Heart right ventricle (tissue), 16 donors: ENCODE measurements around the gene PSMB10. TPM values are rescaled to one million over a fixed set of nuclear protein-coding genes. Genes with fewer than 3 reads are reported as not detected.

Experiments used
- ATAC-seq, 8 donors: fragments of 200-7000 bp; cut with Tn5 transposase; one replicate each; pipeline ENCODE4 v1.9.1; 2020; ENCODE audit warnings: mild to moderate bottlenecking in 8 of 8, moderate library complexity in 8 of 8, moderate number of reproducible peaks in 1 of 8
- DNase-seq, 2 donors: peaks; one replicate each; pipeline ENCODE4 v3.0.0-alpha.2; 2020
- H3K27ac ChIP-seq, 10 donors: fragments of 200-600 bp; sonication (generic) in 2 of 10; one replicate each; pipeline versions ENCODE4 v1.5.0 to v1.8.0; 2020 to 2022; ENCODE audit warnings: mild to moderate bottlenecking in 3 of 10
- H3K27me3 ChIP-seq, 7 donors: fragments of 200-600 bp; one replicate each; pipeline ENCODE4 v1.8.0; 2021 to 2022; ENCODE audit warnings: mild to moderate bottlenecking in 2 of 7
- H3K36me3 ChIP-seq, 9 donors: fragments of 200-600 bp; sonication (generic) in 1 of 9; one replicate each; pipeline versions ENCODE4 v1.5.0 to v1.8.0; 2020 to 2022; ENCODE audit warnings: mild to moderate bottlenecking in 2 of 9
- H3K4me1 ChIP-seq, 9 donors: fragments of 200-600 bp; sonication (generic) in 1 of 9; one replicate each; pipeline versions ENCODE4 v1.5.0 to v1.8.0; 2020 to 2022; ENCODE audit warnings: mild to moderate bottlenecking in 4 of 9
- H3K4me3 ChIP-seq, 10 donors: fragments of 200-600 bp; sonication (generic) in 2 of 10; one replicate each; pipeline versions ENCODE4 v1.5.0 to v1.8.0; 2020 to 2022; ENCODE audit warnings: mild to moderate bottlenecking in 7 of 10, moderate library complexity in 2 of 10
- H3K9me3 ChIP-seq, 11 donors: fragments of 200-600 bp in 10 of 11; sonication (generic) in 2 of 11; one replicate each; pipeline versions ENCODE4 v1.5.0 to v1.8.0; 2013 to 2022; ENCODE audit warnings: mild to moderate bottlenecking in 2 of 11, control low read depth in 1 of 11, moderate library complexity in 1 of 11
- CTCF ChIP-seq, 9 donors: fragments of 200-600 bp; sonication (generic) in 2 of 9; IDR thresholded peaks; one replicate each; pipeline versions ENCODE4 v1.5.0 to v1.8.0; 2021 to 2022; ENCODE audit warnings: antibody characterized with exemption in 9 of 9, mild to moderate bottlenecking in 5 of 9, moderate library complexity in 1 of 9
- WGBS, 2 donors: extraction: QIAGEN DNeasy Blood & Tissue Kit; methylation state at CpG; one replicate each; pipeline ENCODE4 v1.1.7; 2013; ENCODE audit warnings: inconsistent platforms in 1 of 2; 5-methylcytosine and 5-hydroxymethylcytosine counted together
- intact Hi-C, 10 donors: fragments of 100-400 bp; cut with DNase I; formaldehyde crosslinking; loops; one replicate each; pipeline versions ENCODE4 v1.11.1 to v1.14.2; 2022
- polyA plus RNA-seq, 2 donors: library from polyadenylated mRNA; stranded (reverse); fragments of 200-250 nt; gene quantifications; one replicate each; pipeline ENCODE4 v1.2.3, GENCODE V29; 2013
- total RNA-seq, 10 donors: library from RNA; stranded (reverse); fragmentation: NEBNext Ultra II Directional in 3 of 10; extraction: Animal tissue kit (Norgen Biotek cat#: 25700) in 3 of 10; gene quantifications; one replicate each; pipeline versions ENCODE4 v1.2.1 to v1.2.4, GENCODE V29; 2021 to 2023
- donor health status: Arrhythmogenic right ventricular cardiomyopathy.
- donor health status: ischemic (EF 13 %, LVEDD 7.1; RV severe dilation, severe dysfunction).
- donor health status: healthy with polysubstance abuse.
- donor health status: DM: no; HTN: yes; CAD: no.
- donor health status: DM: no; HTN: no; CAD: no.
- donor health status: ischemic (EF 25% LVEDD 6.9; RV normal size, moderate dysfunction).
- donor health status: ischemic (EF 25% LVEDD 5.7; RV mildly dilated, moderate dysfunction).
- donor health status: healthy.
- donor health status: DM: yes; HTN: yes; CAD: no.
- donor health status: Ischemic cardiomyopathy.
- donor health status: ischemic (EF 35%, LVEDD 5.7; RV mildly dilated, moderate dysfunction).
- donor health status: nonischemic (EF 11% LVEDD 7.7; RV severe dilation, severe dysfunction).
- donor health status: DM: yes; HTN: yes; CAD: no.
- donor health status: PGD.
- donor health status: ischemic (EF 29% LVEDD 5.4; RV normal size, mild dysfunction).
- donor health status: nonischemic (EF 23%, LVEDD 6.1; RV moderate dilation, normal function).

The PSMB10 gene
- total and polyA plus RNA-seq, 12 donors: 48.9 to 170 (median 63.6) TPM

- Histone ChIP-seq H3K27ac (peak overlapping the region in 9 of 10 donors; percentile 94 to 100 (median 100)), H3K27me3 (no peaks in the 10 kb centered on the region), H3K36me3 (peaks cover 0 to 53% (median 24%) of the 10 kb centered on the region in 9 donors), H3K4me1 (peaks cover 71 to 90% (median 78%) of the 10 kb centered on the region in 9 donors), H3K9me3 (no peaks in the 10 kb centered on the region), H3K4me3 (peak overlapping the region in 2 of 10 donors; percentile 17 to 25)
- no peak for TF ChIP-seq CTCF (IDR thresholded peaks at IDR 0.05)
- WGBS, 2 donors: 55 to 64% methylated on average over 6 of the region's 6 CpGs
- ATAC-seq (no peak), DNase-seq (no peak)
- intact Hi-C loops: no loop called here
These were observed 28.0 kb upstream of the PSMB10 start for GRCh38 chr16:67964477-67965131.

GRCh38 chr16:67963662-67964321 lies 27.1 kb upstream of the PSMB10 start:
- peak in 1 of 2 donors; percentile 60 for DNase-seq
- H3K36me3 ChIP-seq: peaks cover 0 to 61% (median 28%) of the 10 kb centered on the region in 9 donors
- WGBS, 2 donors: 37 to 39% methylated on average over 32 of the region's 32 CpGs
- peak overlapping the region in 5 of 10 donors; percentile 3 to 25 (median 17) for H3K4me3 ChIP-seq
- H3K27me3 ChIP-seq: no peaks in the 10 kb centered on the region
- peak overlapping the region in 9 of 10 donors; percentile 85 to 100 (median 100) for H3K27ac ChIP-seq
- peak in 2 of 8 donors; percentile 3 to 5 for ATAC-seq
- TF ChIP-seq CTCF (IDR thresholded peaks at IDR 0.05): no peak
- H3K4me1 ChIP-seq: peaks cover 79 to 90% (median 85%) of the 10 kb centered on the region in 9 donors
- intact Hi-C loops: no loop called here
- no peaks in the 10 kb centered on the region for H3K9me3 ChIP-seq

- DNase-seq (no peak), ATAC-seq (peak in 4 of 8 donors; percentile 2 to 27 (median 12))
- H3K4me1 ChIP-seq: peaks cover 82 to 95% (median 90%) of the 10 kb centered on the region in 9 donors
- H3K27ac ChIP-seq: peak overlapping the region in 9 of 10 donors; percentile 85 to 100 (median 100)
- intact Hi-C loops: no loop called here
- H3K27me3 ChIP-seq: no peaks in the 10 kb centered on the region
- H3K36me3 ChIP-seq: peaks cover 0 to 66% (median 30%) of the 10 kb centered on the region in 9 donors
- peak overlapping the region in 3 of 10 donors; percentile 3 to 17 (median 14) for H3K4me3 ChIP-seq
- no peaks in the 10 kb centered on the region for H3K9me3 ChIP-seq
- TF ChIP-seq CTCF (IDR thresholded peaks at IDR 0.05): no peak
- WGBS, 2 donors: 26 to 28% methylated on average over 2 of the region's 2 CpGs
These were observed 26.6 kb upstream of the PSMB10 start for GRCh38 chr16:67963292-67963661.

GRCh38 chr16:67962135-67962534 lies 25.5 kb upstream of the PSMB10 start:
- no peak for TF ChIP-seq CTCF (IDR thresholded peaks at IDR 0.05)
- ATAC-seq: no peak
- Histone ChIP-seq H3K27me3 (no peaks in the 10 kb centered on the region), H3K4me1 (peaks cover 81 to 92% (median 88%) of the 10 kb centered on the region in 9 donors), H3K4me3 (no peak overlapping the region), H3K9me3 (no peaks in the 10 kb centered on the region), H3K27ac (peak overlapping the region in 9 of 10 donors; percentile 85 to 100 (median 100)), H3K36me3 (peaks cover 0 to 78% (median 42%) of the 10 kb centered on the region in 9 donors)
- 94 to 95% methylated on average over 8 of the region's 8 CpGs for WGBS, 2 donors
- no peak for DNase-seq
- intact Hi-C loops: no loop called here
